GM21576 (cell line): ENCODE results near the gene ULK4.
"Not testable (repeated sequence)": the region's sequence is repeated elsewhere in the genome, so short reads cannot be mapped to it uniquely, and the experiment has no call there.

Experiments
- ATAC-seq: cut with Tn5 transposase; IDR thresholded peaks from one replicate; pipeline ENCODE4 v1.9.1; 2021; ENCODE audit warnings: mild to moderate bottlenecking, moderate library complexity; ENCODE audit not compliant: unreplicated experiment

ULK4 gene

DNA sequence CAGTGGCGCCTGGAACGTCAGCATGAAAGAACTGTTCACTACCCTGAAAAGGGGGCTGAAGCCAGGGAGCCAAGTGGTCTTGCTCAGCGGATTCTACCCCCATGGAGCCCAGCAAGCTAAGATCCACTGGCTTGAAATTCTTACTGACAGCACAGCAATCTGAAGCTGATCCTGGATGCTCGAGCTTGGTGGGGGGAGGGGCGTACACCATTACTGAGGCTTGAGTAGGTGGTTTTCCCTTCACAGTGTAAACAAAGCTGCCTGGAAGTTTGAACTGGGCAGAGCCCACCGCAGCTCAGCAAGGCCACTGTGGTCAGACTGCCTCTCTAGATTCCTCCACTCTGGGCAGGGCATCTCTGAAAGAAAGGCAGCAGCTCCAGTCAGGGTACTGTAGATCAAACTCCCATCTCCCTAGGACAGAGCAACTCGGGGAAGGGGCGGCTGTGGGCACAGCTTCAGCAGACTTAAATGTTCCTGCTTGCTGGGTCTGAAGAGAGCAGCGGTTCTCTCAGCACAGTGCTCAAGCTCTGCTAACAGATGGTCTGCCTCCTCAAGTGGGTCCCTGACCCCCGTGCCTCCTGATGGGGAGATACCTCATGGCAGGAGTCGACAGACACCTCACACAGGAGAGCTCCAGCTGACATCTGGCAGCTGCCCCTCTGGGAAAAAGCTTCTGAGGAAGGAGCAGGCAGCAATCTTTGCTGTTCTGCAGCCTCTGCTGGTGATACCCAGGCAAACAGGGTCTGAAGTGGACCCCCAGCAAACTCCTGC lies 591.0 kb downstream of the ULK4 start:
- not testable (repeated sequence) for ATAC-seq

DNA sequence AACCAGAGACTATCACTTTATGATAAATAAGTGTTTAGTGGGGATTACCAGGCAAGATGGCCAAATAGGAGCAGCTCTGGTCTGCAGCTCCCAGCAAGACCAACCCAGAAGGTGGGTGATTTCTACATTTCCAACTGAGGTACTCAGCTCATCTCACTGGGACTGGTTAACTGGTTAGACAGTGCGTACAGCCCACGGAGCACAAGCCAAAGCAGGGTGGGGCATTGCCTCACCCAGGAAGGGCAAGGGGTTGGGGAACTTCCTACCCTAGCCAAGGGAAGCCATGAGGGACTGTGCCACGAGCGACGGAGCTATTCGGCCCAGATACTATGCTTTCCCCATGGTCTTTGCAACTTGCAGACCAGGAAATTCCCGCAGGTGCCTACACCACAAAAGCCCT lies 591.6 kb downstream of the ULK4 start:
- no peak for ATAC-seq

DNA sequence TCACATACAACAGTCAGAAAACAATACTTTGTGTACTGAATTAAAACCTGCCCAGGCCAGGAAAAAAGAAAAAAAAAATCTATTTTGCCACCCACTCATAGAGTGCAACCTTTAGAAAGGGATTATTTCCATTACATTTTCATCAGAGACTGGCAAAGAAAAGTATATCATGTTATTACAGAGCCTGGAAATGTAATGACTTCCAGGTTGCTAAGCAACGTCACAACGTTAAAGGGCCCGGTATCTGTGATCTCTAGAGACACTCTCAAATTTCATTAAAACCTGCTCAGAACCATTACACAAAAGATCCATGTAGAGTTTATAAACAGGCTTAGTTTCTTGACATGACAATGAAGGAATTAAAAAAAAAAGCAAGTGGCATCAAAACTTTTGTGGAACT lies 592.1 kb downstream of the ULK4 start:
- ATAC-seq: no peak

DNA sequence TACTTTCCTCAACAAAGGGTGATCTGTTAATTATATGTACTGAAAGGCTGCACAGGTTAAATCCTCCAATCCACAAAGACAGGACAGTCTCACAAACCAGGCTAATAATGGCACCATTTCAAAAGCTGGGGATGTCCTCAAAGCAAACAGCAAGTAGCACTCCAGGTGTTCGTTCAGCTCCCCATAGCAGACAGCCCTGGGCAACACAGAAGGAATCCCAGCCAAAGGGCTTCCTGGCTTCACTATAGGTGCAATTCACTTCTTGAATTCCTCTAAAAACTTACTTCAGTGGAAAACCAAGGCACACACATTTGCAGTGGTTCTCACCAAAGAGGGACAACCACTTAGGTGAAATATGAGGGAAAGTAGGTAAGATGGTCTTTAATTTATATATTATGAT lies 595.9 kb downstream of the ULK4 start:
- ATAC-seq: no peak

GRCh38 chr3:41364736-41365135 lies 597.2 kb downstream of the ULK4 start:
- no peak for ATAC-seq

DNA sequence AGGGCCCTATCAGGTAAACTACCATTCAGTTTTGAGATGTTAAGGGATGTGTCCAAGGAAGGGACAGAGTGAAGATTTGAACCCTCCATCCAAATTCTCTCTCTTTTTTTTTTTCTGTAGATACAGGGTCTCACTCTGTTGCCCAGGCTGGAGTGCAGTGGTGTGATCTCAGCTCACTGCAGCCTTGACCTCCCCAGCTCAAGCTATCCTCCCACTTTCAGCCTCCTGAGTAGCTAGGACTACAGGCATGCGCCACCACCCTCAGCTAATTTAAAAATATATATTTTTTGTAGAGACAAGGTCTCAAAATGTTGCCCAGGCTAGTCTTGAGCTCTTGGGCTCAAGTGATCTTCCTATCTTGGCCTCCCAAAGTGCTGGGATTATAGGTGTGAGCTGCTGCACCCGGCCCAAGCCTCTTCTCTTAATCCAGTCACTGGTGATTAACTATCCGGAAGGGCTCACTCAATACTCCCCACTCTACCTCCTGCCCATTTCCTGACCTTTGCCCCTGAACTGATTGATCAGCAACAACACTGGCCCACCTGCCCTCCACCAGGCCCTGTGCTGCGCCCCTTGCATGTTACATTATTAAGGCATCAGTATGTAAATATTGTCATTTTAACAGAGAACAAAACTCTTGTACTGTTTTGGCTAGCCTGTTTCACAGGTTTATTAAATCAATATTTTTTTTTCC lies 597.9 kb downstream of the ULK4 start:
- no peak for ATAC-seq

- no peak for ATAC-seq
Measured at GRCh38 chr3:41362638-41363559, 599.0 kb downstream of the ULK4 start.

DNA sequence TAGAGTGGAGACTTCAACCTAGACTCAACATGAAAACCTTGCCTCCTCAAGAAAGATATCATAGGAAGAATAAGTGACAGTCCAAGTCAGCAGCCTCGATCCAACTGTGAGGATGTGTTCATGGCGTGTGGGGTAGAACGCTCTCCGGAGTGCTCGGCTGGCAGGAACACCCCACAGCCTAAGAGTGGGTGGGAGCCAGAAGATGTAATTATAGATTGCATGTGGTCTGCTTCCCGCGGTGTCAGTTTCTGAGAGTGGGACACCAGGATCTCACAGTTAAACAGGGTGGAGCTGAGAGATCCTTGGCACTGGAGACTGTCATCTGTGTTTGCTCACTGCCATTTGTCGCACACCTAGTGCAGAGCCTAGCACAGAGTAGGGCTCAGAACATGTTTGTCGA lies 604.6 kb downstream of the ULK4 start:
- no peak for ATAC-seq

DNA sequence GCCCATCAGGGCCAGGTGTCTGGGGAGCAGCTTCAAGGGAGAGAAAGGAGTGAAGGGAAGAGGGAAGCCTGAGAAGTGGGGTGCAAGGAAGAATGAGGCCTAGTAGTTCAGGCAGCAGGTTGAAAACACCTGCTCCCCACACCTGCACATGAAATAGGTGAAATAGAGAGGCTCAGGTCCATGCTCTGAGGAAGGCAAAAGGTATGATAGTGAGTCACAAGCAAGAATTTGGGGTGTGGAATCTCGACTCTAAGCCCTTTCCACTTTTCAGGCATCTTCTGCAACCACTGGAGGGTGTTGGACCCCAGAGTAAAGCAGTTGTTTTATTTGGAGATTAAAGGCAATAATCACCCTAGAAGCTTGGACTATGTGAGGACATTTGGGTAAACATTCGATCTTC lies 605.1 kb downstream of the ULK4 start:
- ATAC-seq: no peak

DNA sequence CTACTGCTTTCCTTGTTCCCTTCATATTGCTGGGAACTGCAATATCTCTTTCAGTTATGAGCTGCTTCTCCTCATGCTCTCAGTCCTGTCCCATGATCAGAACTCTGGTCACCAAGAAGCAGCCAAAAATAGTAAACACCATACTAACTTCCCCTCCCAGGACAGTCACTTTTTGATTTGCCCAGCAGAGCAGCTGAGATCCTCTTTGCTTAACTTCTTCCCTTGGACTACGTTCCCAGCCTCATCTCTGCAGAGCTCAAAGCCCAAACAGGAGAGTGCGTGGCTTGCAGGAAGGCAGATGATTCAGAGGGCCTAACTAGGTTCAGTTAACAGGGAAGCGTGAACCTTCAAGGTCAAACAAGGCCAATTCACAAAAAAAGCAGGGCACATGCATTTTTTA lies 609.4 kb downstream of the ULK4 start:
- no peak for ATAC-seq

DNA sequence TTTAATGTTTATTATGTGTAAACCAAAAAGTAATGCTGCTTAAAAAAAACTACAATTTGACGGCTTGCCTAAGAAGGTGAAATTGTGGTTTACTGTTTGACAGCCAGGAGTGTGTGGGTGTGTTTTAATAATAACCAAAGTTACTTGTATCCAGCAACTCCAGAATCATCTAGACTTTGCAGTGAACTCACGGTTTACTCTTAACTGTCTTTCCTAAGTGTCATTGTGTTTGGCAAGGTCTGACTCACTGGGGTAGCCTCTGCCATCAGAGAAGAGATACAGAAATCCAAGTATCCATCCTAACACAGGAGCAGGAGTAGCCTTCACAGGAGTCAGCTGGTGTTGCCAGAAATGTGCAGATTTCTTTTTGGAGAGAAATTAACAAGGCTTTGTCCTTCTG lies 611.5 kb downstream of the ULK4 start:
- no peak for ATAC-seq

GRCh38 chr3:41348401-41348800 lies 613.5 kb downstream of the ULK4 start:
- no peak for ATAC-seq

- ATAC-seq: no peak
Measured at GRCh38 chr3:41346698-41347270, 615.1 kb downstream of the ULK4 start.

GRCh38 chr3:41345788-41346187 lies 616.1 kb downstream of the ULK4 start:
- ATAC-seq: no peak

DNA sequence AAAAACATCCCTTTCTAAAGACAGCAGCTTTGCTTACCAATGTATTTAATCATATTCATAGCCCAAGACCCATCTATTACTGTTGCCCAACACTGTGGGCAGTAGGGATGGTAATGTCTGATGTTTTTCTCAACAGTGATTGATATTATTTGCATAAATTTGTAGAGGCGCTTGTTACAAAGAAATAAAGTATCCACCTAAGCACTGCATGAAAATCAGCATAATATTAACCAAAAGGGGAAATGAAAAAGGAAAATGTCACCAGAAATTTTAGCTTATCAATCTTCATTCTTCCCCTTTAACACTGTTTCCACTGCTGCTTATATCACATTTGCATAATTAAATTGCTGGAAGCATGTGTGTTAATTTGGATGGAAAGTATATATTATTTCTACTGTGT lies 622.1 kb downstream of the ULK4 start:
- ATAC-seq: no peak

DNA sequence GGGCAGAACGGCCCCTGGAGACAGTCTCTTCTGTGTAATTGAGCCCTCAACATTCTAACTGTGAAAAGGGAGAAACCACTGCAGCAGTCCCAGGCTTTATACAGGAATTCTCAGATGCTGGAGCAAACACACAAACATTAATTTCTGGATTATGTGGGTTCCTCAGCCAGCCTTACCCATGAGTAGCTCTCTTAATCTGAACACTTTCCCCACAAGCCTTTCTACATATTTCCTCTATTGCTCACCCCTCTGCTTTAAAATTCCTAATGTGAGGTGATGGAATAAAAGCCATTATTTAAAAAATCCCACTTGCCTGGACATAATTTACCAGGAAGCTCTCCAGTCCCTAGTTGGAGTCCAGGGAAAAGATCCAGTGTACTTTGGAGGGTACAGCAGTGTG lies 623.6 kb downstream of the ULK4 start:
- no peak for ATAC-seq

DNA sequence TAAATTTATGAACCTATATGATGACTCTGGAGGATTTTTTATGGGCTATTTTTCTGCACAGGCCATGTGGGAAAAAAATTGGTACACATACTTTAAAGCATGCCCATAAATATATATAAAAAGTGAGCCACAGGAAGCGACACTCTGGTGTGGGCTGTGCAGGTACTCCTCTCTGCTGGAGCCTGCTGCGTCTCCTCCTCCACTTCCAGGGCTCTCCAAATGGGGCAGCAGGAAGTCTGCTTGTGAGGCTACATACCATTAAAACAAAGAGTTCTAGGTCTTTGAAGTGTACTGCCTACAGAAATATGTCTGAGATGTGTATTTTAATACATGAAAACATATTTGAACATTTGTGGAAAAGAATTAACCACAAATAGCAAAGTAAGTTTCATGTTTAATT lies 627.5 kb downstream of the ULK4 start:
- no peak for ATAC-seq

DNA sequence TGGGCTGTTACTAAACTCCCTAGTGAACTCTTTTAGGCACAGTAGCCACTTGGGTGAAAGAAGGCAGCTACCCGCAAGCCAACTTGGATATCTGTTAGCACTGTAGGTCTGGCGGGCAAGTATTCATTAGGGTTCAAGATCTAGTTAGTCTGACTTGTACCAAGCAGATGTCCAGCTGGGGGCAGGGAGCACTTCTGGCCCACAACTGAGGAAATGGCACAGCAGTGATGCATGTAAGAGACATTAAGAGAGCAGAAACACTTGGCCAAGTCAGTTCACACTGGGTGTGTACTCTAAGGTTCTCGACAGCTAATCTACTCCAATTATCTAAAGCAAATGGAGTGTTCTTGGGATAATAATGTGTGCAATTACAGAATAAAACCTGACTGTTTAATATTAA lies 630.9 kb downstream of the ULK4 start:
- ATAC-seq: no peak

DNA sequence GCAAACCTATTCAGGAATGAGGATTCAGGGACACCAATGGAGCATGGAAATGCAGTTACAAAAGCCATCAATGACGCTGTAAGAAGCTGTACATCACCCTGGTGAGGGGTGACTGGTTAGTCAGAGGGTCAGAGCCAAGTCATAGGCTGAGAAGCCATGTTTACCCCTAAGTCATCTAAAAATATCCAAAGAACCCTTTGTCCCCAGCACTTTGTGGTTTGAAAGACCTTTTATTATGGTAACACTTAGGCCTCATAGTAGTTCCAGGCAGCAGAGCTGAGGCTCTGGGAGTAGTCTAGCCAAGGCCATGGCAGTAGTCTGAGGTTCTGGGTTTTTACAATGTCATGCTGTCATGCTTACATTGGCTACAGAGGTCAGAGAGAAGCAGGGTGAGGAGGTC lies 631.4 kb downstream of the ULK4 start:
- ATAC-seq: no peak

DNA sequence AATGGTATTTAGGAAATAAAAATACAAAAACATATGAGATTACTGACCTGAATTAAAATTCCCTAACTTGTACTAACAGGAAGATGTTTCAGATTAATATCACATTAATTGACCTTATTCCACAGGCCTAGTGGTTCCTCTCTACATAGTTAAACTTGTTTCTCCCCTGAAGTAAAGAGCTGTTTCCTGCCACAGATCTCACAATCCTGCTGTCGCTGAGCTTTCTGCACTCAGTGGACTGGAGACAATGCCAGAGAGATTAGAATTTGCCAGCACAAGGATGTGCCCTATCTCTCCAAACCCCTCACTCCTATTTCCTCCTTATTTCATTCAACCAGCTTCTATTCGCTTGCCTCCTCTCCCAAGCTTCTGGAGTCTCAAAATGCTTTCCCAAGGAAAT lies 632.0 kb downstream of the ULK4 start:
- no peak for ATAC-seq

DNA sequence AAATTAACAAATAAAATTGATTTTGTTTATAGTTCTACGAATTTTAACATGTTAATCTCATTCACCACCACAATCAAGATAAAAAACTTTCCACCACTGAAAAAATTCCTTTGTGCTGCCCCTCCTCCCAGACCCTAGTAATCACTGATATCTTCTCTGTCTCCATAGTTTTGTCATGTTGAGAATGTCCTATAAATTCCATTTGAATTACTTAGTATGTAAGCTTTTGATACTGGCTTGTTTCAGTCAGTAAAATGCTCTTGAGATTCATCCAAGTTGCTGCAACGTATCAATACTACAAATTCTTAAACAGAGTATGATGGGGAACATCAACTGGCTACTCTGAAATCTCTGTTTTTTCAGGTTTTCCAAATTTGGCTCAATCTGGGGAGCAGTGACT lies 633.0 kb downstream of the ULK4 start:
- ATAC-seq: no peak
